ENCODE data around the gene ABCA2.

DNA sequence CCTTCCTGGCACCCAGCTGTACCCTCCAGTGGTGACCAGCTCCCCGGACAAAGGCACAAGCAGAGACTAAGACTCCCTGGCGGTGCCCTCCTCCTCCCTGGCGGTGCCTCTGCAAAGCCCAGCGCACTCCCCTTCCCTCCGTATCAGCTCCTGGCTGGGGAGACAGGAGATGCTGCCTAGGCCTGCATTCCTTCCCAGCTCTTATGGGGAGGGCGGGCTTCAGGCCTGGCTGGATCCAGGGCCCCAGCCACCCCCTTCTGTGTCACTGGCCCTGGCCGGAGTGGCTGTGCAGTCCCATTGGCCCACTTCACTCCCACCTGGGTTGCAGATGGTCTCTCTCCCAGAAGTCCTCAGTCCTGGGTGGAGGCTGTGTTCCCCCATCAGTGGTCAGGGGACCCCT lies 69.6 kb downstream of the ABCA2 start:
- TF ChIP-seq POLR2A (IDR thresholded peaks at IDR 0.05; ENCODE audit: low read length) (no peak), GATA1 (IDR thresholded peaks at IDR 0.05; ENCODE audit: low read depth, low read length) (no peak)

All from erythroblast (primary cell).